ENCODE measurements around the gene SSU72.
A peak's percentile ranks its signal among the peaks of the same experiment; 100 is the strongest.

GRCh38 chr1:1573843-1574720 lies 581 bp downstream of the SSU72 start:
- TF ChIP-seq CTCF (IDR thresholded peaks at IDR 0.05) (no peak), EP300 (IDR thresholded peaks at IDR 0.05) (no peak), POLR2A (IDR thresholded peaks at IDR 0.05) (no peak), POLR2AphosphoS5 (IDR thresholded peaks at IDR 0.05) (peak in 1 of 3 donors; percentile 1)

Measured in stomach (tissue), 4 donors.